Stimulated activated CD4-positive, alpha-beta T cell treated with anti-CD3 and anti-CD28 coated beads, Interleukin-15, amount 100 ng/mL, for 48 hours (primary cell): ENCODE data around the gene RANBP17.

Source experiments
- DNase-seq, 2 donors: peaks; one replicate each; pipeline ENCODE4 v3.0.0-alpha.2; 2020; ENCODE audit warnings: low read depth in 2 of 2

The RANBP17 gene

DNA sequence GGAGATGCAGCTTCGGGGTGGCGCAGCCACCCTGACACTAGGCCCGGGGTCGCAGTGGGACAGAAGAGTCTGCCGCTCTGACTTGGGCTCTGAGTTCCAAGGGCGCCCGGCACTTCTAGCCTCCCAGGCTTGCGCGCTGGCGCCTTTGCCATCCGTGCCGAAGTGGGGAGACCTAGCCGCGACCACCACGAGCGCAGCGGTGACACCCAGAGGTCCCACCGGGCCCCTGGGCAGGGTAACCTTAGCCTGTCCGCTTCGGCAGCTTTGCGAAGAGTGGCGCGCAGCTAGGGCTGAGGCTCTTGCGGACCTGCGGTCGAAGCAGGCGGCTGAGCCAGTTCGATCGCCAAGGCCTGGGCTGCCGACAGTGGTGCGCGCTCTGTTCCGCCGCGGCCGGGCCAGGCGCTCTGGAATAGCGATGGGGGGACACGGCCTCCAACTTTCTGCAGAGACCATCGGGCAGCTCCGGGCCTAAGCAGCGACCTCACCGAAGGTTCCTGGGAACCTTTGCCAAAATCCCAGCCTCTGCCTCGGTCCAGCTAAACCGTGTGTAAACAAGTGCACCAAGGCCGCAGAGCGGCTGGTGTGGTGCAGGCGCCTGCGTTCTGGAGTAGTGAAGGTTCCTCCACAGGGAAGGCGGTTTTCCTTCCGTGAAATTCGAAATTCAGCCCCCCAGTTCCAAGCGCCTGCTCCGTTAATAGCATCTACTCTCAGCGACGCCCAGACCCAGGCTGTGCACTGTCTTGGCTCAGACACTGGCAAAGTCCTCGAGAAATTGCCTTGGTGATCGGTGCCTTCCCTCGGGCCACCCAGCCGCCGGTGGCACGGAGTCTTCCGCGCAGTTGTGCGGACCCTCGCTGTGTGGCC lies 454.7 kb downstream of the RANBP17 start:
- no peak for DNase-seq

DNA sequence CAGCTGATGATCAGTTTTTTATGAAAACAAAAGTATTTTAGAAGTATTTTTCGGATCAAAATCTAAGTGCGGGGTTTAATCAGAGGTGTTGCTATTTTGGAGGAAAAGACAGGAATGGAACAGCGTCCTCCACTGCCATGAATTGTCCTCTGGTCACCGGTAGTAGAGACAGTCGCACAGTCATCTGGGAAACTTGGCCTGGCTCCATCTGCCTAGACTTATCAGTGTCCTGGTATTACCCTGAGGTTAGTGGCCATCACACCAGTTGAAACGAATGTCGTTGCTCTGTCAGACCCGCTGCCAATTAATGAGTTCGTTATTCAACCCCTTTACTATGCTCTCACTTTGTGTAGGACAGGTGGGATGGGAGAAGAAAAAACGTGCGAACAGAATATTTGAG lies 455.4 kb downstream of the RANBP17 start:
- DNase-seq: no peak

DNA sequence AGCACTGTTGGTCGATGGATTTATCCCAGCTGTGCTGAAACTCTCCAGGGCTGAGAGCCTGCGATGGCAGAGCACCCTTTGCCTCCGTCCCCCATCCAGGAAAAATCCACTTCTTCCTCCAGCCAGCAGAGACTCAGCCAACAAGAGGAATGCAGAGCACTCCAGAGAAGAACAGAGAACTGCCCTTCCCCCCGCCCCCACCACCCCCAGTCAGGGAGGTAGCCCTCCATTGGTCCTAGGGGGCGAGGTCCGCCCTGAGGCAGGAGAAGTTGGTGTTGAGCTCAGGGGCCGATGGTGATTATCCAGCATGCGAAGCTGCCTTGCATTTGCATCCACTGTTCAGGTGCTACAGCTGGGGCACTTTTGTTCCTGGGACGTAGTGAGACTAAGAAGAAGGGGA lies 456.2 kb downstream of the RANBP17 start:
- DNase-seq: no peak

DNA sequence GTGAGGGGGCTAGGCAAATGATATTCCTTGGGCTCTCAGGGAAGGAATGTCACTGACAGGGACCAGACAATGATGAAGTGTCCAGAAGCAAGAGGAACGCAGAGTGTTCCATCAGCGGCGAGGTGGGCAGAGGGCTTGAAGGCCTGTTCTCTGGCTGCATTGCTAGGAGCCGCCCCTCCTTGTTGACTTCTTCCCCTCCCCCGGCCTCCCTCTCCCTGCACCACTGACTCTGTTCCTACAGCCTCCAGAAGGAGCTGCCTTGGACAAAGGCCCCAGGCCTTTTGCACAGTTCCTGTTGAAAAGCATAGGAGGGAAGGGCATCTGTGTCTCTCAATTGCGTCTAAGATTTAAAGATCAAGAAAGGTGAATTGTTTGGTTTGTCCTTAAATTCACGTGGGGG lies 459.6 kb downstream of the RANBP17 start:
- DNase-seq: no peak

DNA sequence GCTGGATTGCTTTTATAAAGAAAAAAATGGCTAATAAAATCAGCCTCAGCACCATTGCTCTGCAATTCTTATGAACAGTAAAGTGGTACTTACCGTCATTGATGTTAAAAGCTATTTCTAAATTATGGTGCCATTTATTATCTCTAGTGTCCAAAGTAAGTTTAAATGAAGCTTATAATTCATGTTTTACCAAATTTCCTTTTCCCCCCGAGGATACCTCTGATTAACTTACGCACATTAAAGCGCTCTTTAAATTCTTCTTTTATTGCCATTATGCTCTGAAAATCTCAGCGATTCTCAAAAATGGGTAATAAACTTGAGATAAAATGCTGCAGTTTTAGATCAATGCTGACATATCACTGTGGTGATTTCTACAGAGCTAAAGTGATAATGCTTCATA lies 460.7 kb downstream of the RANBP17 start:
- no peak for DNase-seq

DNA sequence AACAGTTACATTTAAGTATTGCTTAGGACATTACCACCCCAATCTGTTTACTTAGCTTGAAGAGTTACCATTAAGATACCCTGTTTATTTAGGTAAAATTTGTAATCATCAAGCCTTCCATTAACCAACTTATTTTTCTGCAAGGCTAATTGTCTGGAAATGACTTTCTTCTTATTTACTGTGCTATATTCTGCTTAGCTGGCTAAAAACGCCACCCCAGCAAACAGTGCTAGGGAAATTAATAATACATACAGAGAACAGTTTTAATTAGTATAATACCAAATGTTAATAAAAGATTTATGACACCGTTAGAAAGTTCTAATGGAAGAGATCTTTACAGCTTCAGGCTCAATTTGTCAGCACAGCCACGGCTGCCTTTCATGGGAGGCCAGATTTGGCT lies 461.2 kb downstream of the RANBP17 start:
- DNase-seq: no peak

DNA sequence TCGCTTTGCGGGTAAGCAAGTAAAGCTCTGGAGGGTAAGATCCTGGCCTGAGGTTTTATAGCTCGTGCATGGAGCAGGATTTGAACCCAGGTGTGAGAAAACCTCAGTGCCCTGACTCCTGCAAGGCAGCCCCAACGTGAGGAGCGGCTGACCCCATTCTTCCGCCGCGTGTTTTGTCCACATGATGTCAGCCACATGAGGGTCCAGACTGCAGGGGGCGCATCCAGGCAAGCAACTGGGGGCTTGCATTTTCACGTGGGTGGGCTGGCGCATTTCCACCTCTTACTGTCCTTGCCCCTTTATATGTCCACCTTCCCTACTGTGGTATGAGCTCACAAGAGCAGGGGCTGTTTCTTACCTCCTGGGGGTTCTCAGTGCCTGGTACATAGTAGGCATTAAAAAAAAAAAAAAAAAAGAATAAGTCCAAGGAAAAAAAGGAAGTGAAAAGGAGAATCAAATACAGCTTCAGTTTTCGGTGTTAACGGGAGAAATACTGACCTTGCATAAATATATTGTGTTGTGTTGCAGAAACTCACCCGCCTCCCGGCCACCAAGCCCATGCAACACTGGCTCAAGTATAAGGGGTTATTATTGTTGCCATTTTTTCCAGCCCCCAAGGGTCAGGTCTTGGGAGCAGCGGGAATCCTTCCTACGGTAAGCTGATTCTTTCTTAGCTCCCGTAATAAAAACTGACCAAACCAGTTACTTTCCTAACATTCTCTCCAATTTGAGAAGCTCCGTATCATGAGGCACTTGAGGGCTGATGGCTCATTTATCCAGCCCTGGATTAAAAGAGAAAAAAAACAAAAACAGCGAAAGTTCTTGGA lies 462.2 kb downstream of the RANBP17 start:
- DNase-seq: no peak

DNA sequence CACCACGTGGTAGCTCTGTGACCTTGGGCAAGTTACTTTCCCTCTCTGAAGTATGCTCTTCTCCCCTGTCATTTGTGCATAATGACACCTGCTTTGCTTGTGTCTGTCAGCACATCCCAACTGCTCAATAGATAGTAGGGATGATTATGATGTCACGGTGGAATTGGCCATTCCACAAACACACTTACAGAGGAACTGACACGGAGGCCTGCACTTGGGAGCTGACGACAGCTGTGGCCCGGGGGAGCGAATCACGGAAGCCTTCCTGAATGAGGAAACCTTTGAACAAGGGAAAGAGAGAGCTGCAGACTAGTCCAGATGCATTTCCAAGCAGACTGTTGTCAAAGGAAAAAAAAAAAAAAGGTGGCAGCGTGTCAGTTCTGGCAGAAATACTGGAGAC lies 468.2 kb downstream of the RANBP17 start:
- no peak for DNase-seq

DNA sequence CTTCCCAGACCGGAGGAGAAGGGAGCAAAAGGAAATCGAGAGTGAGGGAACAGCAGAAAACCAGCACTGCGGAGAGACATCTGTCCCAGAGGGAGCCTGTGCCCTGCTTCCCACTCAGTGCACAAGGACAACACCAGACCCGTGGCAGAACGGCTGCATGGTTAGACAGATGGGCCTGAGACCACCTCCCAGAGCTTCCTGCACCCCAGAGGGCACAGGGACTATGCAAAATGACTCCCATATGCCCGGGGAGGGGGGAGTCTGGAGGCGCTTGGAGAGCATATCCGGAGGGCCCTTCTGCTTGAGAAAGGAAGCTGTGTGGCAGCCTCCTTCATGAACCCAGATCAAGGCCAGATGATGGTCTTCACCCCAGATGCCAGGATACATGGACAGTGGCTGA lies 473.8 kb downstream of the RANBP17 start:
- DNase-seq: no peak

DNA sequence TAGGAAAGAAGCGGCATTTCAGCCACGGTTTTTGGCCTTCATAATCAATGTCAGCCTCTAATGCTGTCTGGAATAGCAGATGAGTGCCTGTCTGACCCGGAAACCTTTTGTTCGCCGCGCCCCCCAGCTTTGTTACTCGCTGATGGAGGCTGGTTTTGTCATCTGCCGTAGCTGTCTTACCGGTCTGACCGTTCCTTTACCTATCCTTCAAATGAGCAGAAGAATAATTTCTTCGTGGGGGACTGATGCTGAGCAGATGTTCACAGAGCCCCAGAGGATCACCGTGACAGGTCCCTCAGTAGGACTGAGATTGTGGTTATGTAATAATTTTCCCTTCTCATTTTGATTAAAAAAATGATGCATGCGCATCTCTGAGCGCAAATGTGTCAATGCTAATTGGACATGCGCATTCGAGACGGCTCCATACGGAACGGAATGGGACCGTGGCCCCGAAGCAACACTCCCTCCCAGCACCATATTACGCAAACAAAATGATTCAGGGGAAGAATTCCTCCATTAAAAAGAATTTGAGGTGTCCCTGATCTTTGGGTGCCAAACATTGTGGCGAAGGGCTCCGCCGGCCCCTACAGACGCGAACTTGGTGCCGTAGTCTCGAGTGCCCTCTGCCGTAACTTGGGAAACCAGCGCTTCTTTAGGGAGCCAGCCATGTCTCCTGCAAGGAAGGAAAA lies 474.8 kb downstream of the RANBP17 start:
- DNase-seq: no peak

DNA sequence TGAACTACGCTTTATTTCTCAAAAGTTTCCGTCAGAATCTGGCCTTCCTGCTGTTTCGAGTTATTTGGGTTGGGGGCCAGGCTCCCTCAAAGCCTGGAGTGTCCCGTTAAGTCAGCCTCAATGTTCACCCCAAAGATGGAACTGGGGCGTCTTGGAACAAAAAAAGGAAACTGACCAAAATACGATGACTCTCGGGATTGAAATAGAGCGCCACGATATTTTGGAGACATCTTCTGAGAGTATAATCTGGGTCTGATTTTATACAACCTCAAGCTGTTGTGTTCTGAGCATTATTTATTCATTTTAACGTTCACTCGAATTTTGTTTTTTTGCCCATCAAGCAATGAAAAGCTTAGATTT lies 475.4 kb downstream of the RANBP17 start:
- no peak for DNase-seq

DNA sequence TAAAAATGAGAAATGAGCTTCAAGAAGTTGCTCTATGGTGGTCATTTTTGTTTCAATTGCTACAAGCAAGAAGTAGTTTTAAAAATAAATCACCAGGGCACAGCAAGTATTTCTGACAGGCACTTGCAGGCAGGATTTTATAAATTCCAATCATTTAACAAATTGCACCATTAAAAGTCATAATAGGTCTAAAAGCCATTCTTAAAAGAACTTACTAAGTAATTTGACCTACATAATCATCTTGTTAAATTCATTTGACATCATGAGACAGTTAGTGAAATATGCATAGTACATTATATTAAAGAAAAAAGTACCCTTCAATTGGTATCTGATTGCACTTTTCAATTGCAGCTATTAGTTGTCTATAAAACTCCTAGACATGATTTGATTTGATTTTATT lies 478.2 kb downstream of the RANBP17 start:
- no peak for DNase-seq

DNA sequence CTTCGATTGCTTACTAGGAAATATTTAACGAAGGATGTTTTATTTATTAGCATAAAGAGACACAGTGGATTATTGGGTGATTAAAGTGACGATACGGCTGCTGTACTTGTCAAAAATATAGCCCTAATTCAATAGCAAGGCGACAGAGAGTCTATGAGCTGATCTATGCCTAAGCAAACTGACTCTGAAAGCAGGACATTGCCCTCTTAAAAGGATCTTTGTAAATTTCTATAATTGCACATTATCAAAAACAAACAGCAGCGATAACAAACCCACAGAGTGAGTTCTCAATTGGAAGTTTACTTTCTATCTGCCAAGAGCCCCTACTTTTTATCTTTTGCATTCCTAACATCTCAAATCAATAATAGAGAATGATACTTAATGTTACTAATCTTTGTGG lies 478.7 kb downstream of the RANBP17 start:
- DNase-seq: no peak

DNA sequence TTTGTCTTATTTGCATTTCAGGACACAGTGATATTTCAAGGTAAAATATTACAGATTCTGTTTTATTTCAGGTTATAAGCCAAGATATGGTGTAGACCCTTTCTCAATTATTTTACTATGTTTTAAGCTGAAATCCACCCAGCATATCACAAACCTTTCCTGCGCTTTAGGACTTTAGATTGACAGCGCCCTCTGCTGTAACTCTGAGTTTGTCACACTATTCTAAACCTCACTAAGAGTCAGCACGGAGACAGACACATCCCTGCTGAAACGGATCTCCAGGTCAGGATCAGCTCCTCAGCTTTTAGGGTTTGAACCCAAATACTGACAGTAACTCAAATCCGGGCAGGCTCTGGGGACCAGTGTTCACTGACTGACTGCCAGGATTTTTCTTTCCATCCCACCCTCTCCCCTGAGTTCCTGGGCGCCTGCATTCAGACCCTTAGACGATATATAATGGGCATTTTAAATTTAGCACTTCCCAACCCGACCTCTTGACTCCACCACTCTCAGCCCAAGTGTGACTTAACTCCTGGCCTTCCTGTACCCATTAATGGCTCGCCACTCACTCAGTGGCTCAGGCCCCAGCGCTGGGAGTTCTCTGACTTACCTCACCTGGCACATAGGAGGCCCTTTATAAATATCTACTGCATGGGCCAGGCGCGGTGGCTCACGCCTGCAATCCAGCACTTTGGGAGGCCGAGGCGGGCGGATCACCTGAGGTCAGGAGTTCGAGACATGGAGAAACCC lies 480.7 kb downstream of the RANBP17 start:
- DNase-seq: peak in 1 of 2 donors; percentile 22

DNA sequence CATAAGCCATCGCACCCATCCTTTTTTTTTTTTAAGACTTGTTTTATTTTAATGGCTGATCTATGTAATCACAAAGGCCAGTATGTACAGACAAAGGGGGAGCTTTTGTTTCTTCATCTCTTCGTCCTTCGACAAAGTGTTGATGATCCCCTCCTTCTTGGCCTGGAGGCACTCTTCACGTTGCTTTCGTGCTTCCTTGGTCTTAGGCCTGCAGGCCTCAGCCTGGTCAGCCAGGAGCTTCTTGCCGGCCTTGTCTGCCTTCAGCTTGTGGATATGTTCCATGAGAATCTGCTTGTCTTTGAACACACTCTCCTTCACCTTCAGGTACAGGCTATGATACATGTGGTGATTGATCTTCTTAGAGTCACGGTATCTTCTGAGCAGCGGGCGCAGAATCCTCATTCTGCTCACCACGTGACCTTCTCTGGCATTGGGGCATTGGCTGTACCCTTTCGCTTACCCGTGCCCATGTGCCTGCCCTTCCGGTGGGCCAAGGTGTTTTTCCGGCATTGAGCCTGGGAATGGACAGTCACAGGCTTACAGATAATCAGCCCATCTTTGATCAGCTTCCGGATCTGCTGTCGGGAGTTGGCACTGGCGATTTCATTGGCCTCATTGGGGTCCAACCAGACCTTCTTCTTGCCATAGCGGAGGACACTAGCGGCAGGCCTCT lies 483.3 kb downstream of the RANBP17 start:
- no peak for DNase-seq
